HFFc6 (cell line): Measurements from ENCODE around the gene GALNT10. TPM values are rescaled to one million over a fixed set of nuclear protein-coding genes. Genes with fewer than 3 reads are reported as not detected.

Source experiments
- DNase-seq: peaks from one replicate; pipeline ENCODE4 v3.0.0-alpha.2; 2018
- H3K27ac Mint-ChIP-seq: 2 replicates; pipeline ENCODE4 v1.8.0; 2020; ENCODE audit warnings: mild to moderate bottlenecking, mixed read lengths
- H3K27me3 Mint-ChIP-seq: 2 replicates; pipeline ENCODE4 v1.8.0; 2021; ENCODE audit warnings: mild to moderate bottlenecking, moderate library complexity, mixed read lengths; ENCODE audit not compliant: insufficient read depth
- H3K36me3 Mint-ChIP-seq: 2 replicates; pipeline ENCODE4 v1.8.0; 2021; ENCODE audit warnings: low read depth, mixed read lengths
- H3K4me1 Mint-ChIP-seq: 2 replicates; pipeline ENCODE4 v1.8.0; 2020; ENCODE audit warnings: low read depth, mixed read lengths
- H3K4me3 Mint-ChIP-seq: 2 replicates; pipeline ENCODE4 v1.8.0; 2020; ENCODE audit warnings: mild to moderate bottlenecking, moderate library complexity, mixed read lengths
- H3K9me3 Mint-ChIP-seq: 2 replicates; pipeline ENCODE4 v1.8.0; 2020; ENCODE audit warnings: mild to moderate bottlenecking, mixed read lengths
- total RNA-seq, 6 experiments: library from RNA; stranded (reverse); fragmentation: NEBNext Ultra II Directional; extraction: Animal tissue kit (Norgen Biotek cat#: 25700); gene quantifications; 2 replicates in 1 of 6; 3 replicates in 5 of 6; pipeline ENCODE4 v1.2.3, GENCODE V29; 2021
- TF ChIP-seq, protein P1 (sequence below): fragments of 200-600 bp; sonication (generic); IDR thresholded peaks from 2 replicates; pipeline ENCODE4 v1.5.0; 2021; ENCODE audit warnings: antibody characterized with exemption, mild to moderate bottlenecking

GALNT10 gene
- total RNA-seq, 6 experiments from 2014 or later: 129 to 161 (median 157) TPM

- no peak for DNase-seq
- TF ChIP-seq, protein P1, sequence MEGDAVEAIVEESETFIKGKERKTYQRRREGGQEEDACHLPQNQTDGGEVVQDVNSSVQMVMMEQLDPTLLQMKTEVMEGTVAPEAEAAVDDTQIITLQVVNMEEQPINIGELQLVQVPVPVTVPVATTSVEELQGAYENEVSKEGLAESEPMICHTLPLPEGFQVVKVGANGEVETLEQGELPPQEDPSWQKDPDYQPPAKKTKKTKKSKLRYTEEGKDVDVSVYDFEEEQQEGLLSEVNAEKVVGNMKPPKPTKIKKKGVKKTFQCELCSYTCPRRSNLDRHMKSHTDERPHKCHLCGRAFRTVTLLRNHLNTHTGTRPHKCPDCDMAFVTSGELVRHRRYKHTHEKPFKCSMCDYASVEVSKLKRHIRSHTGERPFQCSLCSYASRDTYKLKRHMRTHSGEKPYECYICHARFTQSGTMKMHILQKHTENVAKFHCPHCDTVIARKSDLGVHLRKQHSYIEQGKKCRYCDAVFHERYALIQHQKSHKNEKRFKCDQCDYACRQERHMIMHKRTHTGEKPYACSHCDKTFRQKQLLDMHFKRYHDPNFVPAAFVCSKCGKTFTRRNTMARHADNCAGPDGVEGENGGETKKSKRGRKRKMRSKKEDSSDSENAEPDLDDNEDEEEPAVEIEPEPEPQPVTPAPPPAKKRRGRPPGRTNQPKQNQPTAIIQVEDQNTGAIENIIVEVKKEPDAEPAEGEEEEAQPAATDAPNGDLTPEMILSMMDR: no peak
- H3K9me3 Mint-ChIP-seq: no peaks in the 10 kb centered on the region
- no peak overlapping the region for H3K27ac Mint-ChIP-seq
- peaks cover 9% of the 10 kb centered on the region for H3K36me3 Mint-ChIP-seq
- no peaks in the 10 kb centered on the region for H3K27me3 Mint-ChIP-seq
- no peak overlapping the region for H3K4me3 Mint-ChIP-seq
- H3K4me1 Mint-ChIP-seq: peaks cover 11% of the 10 kb centered on the region
These were observed 155.9 kb downstream of the GALNT10 start for GRCh38 chr5:154346427-154346826.

- H3K4me3 Mint-ChIP-seq: no peak overlapping the region
- no peak for DNase-seq
- peaks cover 10% of the 10 kb centered on the region; the same call in 1 of the 2 replicates for H3K36me3 Mint-ChIP-seq
- no peak overlapping the region for H3K27ac Mint-ChIP-seq
- H3K27me3 Mint-ChIP-seq: no peaks in the 10 kb centered on the region
- H3K9me3 Mint-ChIP-seq: no peaks in the 10 kb centered on the region
- TF ChIP-seq, protein P1: no peak
- peaks cover 35% of the 10 kb centered on the region for H3K4me1 Mint-ChIP-seq
These were observed 159.2 kb downstream of the GALNT10 start for GRCh38 chr5:154349626-154350264.

DNA sequence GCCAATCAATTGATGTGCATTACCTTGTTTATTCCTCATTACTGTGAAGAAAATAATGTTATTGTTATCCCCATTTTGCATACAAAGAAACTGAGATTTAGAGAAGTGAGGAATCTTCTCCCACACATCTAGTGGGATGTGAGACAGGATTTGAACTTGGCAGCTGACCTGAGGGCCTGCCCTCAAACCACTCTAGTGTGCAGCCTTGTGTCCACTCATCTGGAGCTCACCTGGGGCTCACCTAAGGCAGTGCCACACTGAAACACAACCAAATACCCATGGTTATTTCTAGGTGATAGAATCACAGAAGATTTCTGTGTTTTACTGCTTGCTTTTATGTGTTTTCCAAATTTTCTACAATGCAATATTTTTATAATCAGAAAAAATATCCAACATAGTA lies 160.6 kb downstream of the GALNT10 start:
- peaks cover 47% of the 10 kb centered on the region for H3K4me1 Mint-ChIP-seq
- H3K36me3 Mint-ChIP-seq: peaks cover 10% of the 10 kb centered on the region; the same call in 1 of the 2 replicates
- H3K27me3 Mint-ChIP-seq: no peaks in the 10 kb centered on the region
- H3K27ac Mint-ChIP-seq: no peak overlapping the region
- no peak overlapping the region for H3K4me3 Mint-ChIP-seq
- H3K9me3 Mint-ChIP-seq: no peaks in the 10 kb centered on the region
- no peak for DNase-seq
- TF ChIP-seq, protein P1: no peak

- H3K4me1 Mint-ChIP-seq: peaks cover 49% of the 10 kb centered on the region
- H3K27me3 Mint-ChIP-seq: no peaks in the 10 kb centered on the region
- H3K27ac Mint-ChIP-seq: no peak overlapping the region
- no peaks in the 10 kb centered on the region for H3K9me3 Mint-ChIP-seq
- no peak overlapping the region for H3K4me3 Mint-ChIP-seq
- DNase-seq: no peak
- peaks cover 10% of the 10 kb centered on the region; the same call in 1 of the 2 replicates for H3K36me3 Mint-ChIP-seq
- TF ChIP-seq, protein P1: no peak
These were observed 161.0 kb downstream of the GALNT10 start for GRCh38 chr5:154351566-154351965.

DNA sequence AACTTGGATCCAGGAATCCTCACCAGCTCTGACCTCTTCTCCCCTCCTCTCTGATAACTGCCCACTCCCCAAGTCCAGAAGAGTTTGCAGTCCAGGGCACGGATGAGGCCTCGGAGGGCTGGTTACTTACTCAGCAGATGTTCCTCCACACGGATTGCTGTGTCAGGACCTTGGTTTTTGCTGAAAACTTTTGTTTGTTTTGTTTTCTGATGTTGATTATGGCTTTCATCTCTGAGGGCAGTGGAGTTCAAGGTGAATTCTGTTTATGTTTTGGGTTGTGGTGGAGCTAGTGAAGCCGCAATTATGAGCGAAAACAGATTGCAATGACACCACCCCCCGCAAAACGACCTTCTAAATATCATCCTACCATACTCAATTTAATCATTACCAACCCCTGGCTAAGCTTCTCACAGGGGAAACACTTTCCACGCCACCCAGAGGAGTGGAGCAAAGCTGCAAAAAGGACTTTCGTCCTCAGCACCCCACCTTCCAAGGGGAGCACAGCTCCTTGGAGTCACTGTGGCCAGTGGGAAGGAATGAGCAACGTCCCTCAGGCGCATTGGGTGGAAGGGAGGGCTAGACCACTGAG lies 162.5 kb downstream of the GALNT10 start:
- H3K36me3 Mint-ChIP-seq: peaks cover 10% of the 10 kb centered on the region; the same call in 1 of the 2 replicates
- TF ChIP-seq, protein P1: no peak
- no peak overlapping the region for H3K4me3 Mint-ChIP-seq
- H3K4me1 Mint-ChIP-seq: peaks cover 64% of the 10 kb centered on the region
- H3K27me3 Mint-ChIP-seq: no peaks in the 10 kb centered on the region
- H3K27ac Mint-ChIP-seq: peak overlapping the region; percentile 4; the same call in 1 of the 2 replicates
- no peaks in the 10 kb centered on the region for H3K9me3 Mint-ChIP-seq
- no peak for DNase-seq
